HG02852 (cell line): ENCODE results near the gene PBOV1.

Experiments used
- ATAC-seq: cut with Tn5 transposase; IDR thresholded peaks from one replicate; pipeline ENCODE4 v1.9.1; 2021; ENCODE audit warnings: mild to moderate bottlenecking, moderate library complexity; ENCODE audit not compliant: unreplicated experiment

The PBOV1 gene

GRCh38 chr6:138218449-138218848 is at the start of gene PBOV1:
Gene PBOV1, minus strand, starts transcription at chr6:138218491. Its CDS starts 96 bp downstream, at chr6:138218395.
- no peak for ATAC-seq

GRCh38 chr6:138266095-138266494 is 47.8 kb upstream of the PBOV1 start:
- ATAC-seq, result no peak

DNA sequence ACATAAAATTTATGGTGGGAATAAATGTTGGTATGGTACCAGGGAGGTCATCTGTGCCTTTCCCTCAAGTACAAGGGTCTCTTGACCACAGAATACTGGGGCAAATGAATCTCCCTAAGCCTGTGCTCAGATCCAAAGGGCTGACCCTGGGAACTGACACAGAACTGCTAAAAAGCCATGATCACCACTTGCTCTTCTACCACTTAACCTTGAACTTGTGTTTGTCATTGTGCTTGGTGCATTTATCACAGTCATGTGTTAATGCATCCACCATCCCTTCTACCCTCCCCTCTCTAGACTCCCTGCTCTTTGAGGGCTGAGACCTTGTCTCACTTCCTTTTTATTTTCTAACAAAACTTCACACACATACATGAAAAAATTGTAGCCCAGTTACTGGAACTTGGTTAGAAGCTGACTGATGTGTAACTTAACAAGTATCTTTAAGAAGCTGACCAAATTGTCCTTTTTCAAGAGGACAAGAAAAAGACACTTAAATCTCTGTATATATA is 46.1 kb upstream of the PBOV1 start:
- ATAC-seq, result no peak

DNA sequence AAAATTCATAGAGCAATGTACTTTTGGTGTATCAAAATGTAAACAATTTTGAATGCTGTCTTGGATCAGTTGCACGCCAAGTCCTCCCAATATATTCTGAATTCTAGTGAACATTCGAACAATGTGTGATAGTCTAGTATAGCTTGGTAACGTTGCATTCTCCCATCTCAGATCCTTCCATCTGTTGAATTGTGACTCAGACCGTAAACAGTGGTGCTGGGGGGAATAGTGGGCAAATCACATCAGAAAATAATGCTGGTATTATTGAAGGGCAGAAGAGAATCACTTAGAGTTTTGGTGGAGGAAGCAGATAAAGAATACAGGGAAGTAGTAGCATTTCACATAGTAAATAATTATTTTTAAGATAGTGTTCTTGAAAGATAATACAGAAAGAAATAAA is 45.7 kb upstream of the PBOV1 start:
- ATAC-seq, result no peak

DNA sequence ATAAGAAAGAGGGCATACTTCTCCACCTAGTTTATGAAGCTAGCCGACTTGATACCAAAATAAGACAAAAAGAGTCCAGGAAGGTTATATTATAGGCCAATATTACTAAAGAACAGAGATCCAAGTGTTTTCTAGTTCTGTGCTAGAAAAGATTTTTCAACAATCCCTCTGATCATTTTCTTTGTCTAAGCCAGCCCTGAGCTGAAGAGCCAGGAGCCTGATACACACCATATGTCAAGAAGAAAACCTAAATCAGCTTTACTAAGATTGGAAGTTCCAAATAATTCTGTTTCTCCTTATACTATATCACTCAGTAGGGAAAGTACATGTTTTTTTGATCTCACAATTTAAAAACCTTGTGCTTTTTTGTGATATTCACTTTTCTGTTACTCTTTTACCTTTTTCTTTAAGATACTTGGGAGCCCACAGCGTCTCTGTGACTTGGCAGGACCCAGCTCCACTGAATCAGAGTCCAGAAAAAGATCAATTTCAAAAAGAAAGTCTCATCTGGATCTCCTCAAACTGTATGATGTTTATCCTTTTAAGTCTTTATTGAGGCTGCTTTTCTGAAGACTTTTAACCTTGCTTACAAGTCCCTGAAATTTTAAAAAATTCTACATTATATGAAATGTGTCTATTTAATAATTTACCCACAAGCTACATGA is 43.0 kb upstream of the PBOV1 start:
- ATAC-seq, result no peak

DNA sequence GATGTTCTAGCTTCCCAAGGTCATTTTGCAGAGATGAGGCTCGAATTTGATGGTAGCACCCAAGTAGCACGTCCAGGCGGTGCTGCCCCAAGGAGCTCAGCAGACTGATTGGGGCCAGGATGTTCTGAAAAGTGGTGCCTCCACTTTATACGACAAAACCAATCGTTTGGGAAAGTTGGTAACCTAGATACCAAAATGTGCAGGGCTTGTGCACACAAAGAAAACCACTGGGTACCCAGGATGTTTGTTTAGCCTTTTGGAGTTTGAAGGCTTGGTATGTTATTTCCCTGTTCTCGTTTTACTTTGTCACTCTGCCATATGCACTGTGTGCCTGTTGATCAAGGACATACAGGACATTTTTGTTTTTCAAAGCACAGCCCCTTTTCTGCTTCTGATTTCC is 40.7 kb upstream of the PBOV1 start:
- ATAC-seq, result no peak

DNA sequence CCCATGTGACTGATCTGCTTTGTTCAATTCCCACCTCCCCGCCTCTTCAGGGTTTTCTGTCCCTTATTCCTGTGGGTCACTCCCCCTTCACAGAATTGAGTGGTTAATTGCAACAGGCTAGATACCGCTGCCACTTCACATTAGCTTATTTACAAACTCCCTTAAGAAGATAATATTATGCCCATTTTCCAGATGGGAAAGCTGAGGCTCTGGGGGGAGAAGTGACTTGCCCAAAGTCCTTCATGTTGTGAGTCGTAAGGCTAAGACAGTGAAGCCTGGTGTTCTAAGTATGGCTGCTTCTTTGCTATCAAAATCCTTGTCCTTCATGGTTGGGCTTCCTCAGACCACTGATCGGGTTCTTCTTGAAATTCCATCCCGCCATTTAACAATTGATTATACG is 39.9 kb upstream of the PBOV1 start:
- ATAC-seq, result no peak

DNA sequence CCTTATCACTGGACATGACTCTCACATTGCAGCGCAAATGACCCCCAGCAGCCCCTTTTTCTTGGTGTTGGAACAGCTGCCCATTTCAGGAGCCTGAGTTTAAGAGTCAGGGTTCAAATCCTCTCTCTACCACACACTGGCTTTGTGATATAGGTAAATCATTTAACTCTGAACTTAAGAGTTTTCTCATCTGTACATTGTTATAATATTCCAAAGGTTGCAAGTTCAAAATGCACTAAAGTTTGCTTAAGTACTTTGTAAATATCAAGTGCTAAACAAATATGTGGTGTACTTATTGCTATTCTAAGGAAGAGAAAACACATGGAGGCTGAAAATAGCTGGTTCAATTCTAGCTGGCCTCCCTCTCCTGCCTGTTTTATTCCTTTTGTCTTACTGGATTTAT is 39.3 kb upstream of the PBOV1 start:
- ATAC-seq, result no peak

GRCh38 chr6:138255443-138255842 is 37.2 kb upstream of the PBOV1 start:
- ATAC-seq, result no peak

GRCh38 chr6:138253731-138254130 is 35.4 kb upstream of the PBOV1 start:
- ATAC-seq, result no peak

DNA sequence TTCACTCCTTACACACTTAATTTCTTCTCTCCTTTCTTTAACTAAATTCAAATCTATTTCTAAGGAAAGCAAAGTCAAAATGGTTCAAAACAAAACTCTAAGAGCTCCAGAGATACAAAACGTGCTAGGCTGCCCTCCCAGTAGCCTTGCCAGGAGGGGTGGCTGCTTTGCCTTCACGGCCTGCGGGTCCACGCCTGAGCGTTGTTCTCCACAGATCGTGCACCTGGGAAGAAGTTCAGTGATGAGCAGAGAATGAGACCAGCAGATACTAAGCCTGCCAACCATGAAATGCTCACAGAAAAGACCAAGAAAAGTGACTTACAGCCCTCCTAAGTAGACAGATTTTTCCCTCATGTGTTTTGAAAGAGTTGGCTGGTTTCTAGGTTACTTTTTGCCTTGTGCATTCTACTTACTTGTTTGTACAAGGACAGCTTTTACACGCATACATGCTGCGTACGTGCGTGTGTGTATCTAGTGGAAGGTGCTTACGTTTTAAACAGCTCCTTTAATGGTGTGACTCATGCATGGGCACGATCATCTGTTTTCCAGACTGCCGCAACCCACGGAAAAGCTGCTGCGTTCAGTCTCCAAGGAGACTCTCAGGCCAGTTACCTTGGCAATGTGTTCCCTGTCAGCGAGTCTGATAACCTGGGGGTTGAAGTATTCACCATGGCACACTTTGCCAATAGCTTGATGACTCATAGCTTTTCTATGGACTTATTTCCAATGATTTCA is 32.4 kb upstream of the PBOV1 start:
- ATAC-seq, result no peak

DNA sequence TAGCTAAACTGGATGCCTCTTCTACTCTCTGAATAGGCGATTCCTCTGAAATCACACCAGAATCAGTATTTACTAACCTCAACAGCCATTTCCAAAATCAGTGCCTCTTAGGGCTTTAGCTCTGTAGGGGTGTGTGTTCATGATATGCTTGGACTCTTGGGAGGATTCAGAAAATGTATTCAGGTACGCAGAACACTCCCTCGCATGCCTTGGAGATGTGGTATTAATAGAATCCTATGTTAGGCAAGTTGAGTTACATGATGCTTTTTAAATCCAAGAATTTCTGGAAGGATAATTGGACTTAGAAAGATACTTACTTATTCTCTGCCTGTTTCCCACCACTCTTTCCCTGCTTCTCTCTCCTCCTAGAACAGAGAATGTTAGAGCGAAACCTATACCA is 31.8 kb upstream of the PBOV1 start:
- no peak for ATAC-seq

GRCh38 chr6:138248878-138249277 is 30.6 kb upstream of the PBOV1 start:
- ATAC-seq, result no peak

DNA sequence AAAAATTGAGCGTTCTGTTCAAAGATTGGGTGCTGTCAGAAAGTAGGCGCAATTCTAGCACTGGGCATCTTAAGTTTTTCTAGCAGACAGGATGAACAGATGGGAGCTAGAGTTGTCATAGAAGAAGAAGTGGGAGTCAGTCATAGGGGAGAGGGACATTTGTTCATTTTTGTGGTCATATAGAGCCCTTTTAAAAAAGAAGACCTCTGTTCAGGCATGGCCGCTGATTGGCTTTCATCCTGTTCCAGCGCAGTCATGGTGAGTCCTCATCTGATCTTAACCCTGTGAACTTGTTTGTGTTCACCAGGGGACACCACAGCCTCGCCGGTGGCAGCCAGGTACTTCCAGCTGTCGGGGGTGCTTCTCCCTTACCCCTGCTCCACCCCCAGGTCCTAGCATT is 29.7 kb upstream of the PBOV1 start:
- ATAC-seq, result no peak

- no peak for ATAC-seq
Observed at GRCh38 chr6:138246650-138247440, 28.6 kb upstream of the PBOV1 start.

GRCh38 chr6:138245751-138246150 is 27.5 kb upstream of the PBOV1 start:
- no peak for ATAC-seq

DNA sequence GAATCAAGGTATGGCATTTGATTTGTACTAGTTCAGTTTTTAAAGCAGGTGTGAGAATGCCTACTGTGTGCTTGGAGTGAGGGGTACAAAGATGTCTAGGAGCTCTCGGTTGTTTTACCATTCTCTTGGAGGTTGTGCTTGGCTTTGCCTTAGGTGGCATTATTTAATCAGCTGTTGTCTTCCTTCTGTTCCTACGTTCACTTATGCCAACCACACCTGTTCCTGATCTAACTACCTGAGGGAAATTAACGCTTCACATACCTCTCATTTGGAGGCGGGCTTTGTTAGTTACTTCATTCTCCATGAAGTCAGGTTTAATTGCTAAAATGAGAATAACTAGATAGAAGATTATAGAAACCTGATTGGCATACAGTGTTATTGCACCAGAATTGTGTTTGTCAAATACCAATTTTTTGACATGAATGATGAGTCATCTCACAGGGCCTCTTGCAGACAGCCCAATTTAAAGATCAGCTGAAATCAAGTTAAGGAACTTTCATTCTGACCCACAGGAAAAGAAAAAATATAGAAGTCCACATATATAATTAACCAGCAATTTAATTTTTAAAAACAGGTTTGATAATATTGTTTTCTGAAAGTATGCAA is 24.8 kb upstream of the PBOV1 start:
- ATAC-seq, result no peak

DNA sequence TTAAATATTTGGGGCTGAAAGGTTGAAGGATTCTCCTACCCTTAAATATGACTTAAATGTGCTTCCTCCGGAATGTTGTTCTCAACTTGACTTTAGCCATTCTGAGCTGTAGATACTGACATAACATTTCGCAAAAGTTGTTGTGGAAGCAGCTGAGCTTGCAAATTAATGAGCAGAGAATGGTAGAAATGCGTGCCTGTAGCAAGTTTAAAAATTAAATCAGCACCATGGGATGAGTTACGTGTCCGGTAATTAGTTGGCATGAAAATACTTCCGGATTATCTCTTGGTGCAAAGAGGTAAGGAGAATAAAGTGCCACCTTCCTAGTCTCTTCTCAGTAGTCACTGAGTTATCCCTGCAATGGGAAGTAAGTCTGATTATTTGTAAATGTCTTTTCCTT is 23.6 kb upstream of the PBOV1 start:
- ATAC-seq, result no peak

DNA sequence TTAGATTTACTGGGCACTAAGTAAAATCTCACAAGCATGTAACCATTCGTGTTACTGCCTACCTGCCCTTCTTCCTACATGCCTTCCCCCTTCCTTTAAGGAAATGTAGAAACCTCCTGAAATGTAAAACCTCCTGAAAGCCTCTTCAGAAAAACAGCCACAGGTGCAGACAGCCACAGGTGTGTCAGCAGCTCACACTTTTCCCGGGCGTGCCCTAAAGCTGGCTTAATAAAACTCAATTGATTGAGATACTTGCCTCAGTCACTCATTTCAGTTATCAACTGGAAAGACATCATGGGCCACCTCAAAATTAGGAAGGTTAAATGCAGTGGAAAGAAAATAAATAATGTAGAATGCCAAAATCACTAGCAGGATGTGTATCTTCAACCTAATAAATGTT is 23.1 kb upstream of the PBOV1 start:
- ATAC-seq, result no peak

DNA sequence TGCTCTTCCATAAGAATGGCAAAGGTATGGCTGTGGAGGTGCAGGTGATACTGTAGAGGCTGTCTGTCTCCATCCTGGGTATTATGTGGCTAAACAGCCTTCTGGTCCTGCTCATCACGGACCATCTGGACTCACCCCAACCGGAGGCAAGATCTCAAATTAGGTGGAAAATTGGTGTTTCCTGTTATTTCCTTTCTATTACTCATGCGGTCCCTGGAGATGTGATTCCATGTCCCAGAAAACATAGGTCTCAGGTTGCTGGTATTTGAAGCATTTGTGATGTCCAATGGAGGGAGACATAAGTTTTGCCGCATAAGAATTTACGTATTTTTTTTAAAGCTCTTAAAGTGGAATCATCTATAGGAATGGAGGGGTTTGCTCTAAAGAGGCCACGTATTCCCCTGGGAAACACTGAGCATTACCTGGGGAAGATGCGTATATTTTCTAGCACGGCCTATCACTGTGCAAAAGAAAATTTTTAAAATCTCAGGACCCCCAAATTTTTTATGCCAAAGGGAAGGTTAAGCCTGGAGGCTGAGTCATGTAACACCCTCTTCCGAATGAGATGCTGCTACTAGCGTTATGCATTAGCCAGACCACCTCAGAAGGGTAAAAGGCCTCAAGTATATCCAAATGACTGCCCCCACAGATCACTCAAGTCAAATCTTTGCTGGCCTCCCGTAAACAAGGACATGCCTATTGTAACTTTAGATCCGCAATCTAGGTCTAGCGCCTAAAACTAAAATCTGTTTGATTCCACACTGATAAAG is 22.4 kb upstream of the PBOV1 start:
- no peak for ATAC-seq

GRCh38 chr6:138239774-138240173 is 21.5 kb upstream of the PBOV1 start:
- ATAC-seq, result no peak
